HG03066 (cell line): ENCODE results near the gene LRRC47.
"Not testable (repeated sequence)": the region's sequence is repeated elsewhere in the genome, so short reads cannot be mapped to it uniquely, and the experiment has no call there.

Experiments used
- ATAC-seq: cut with Tn5 transposase; IDR thresholded peaks from one replicate; pipeline ENCODE4 v1.9.1; 2021; ENCODE audit warnings: low read depth; ENCODE audit not compliant: unreplicated experiment

LRRC47 gene

GRCh38 chr1:3750741-3751140 lies 45.6 kb downstream of the LRRC47 start:
- ATAC-seq, result no peak

- no peak for ATAC-seq
These were observed 46.8 kb downstream of the LRRC47 start for GRCh38 chr1:3749512-3749911.

- ATAC-seq, result not testable (repeated sequence)
These were observed 47.9 kb downstream of the LRRC47 start for GRCh38 chr1:3748316-3748900.

GRCh38 chr1:3747903-3748302 lies 48.4 kb downstream of the LRRC47 start:
- ATAC-seq, result no peak

- no peak for ATAC-seq
These were observed 48.8 kb downstream of the LRRC47 start for GRCh38 chr1:3747522-3747848.

- peak; percentile 69 for ATAC-seq
These were observed 49.3 kb downstream of the LRRC47 start for GRCh38 chr1:3746830-3747521.

GRCh38 chr1:3746389-3746829 lies 49.9 kb downstream of the LRRC47 start:
- no peak for ATAC-seq

GRCh38 chr1:3745590-3746381 lies 50.5 kb downstream of the LRRC47 start:
- ATAC-seq, result no peak

- no peak for ATAC-seq
These were observed 51.2 kb downstream of the LRRC47 start for GRCh38 chr1:3745071-3745470.

- no peak for ATAC-seq
These were observed 51.7 kb downstream of the LRRC47 start for GRCh38 chr1:3744646-3745045.

GRCh38 chr1:3743826-3744225 lies 52.5 kb downstream of the LRRC47 start:
- ATAC-seq, result no peak

GRCh38 chr1:3743421-3743820 lies 52.9 kb downstream of the LRRC47 start:
- no peak for ATAC-seq

GRCh38 chr1:3742439-3743298 lies 53.6 kb downstream of the LRRC47 start:
- no peak for ATAC-seq

- ATAC-seq, result no peak
These were observed 54.5 kb downstream of the LRRC47 start for GRCh38 chr1:3741566-3742438.

- ATAC-seq, result no peak
These were observed 55.5 kb downstream of the LRRC47 start for GRCh38 chr1:3740752-3741151.

GRCh38 chr1:3740042-3740441 lies 56.3 kb downstream of the LRRC47 start:
- no peak for ATAC-seq

GRCh38 chr1:3738943-3739342 lies 57.4 kb downstream of the LRRC47 start:
- no peak for ATAC-seq

- no peak for ATAC-seq
These were observed 59.6 kb downstream of the LRRC47 start for GRCh38 chr1:3736708-3737107.

- ATAC-seq, result no peak
These were observed 60.2 kb downstream of the LRRC47 start for GRCh38 chr1:3736131-3736561.

GRCh38 chr1:3735688-3736087 lies 60.6 kb downstream of the LRRC47 start:
- no peak for ATAC-seq
